Adrenal gland (tissue), 12 donors: ENCODE results near the gene CNTN4. TPM values are rescaled to one million over a fixed set of nuclear protein-coding genes. Genes with fewer than 3 reads are reported as not detected.

Experiments used
- DNase-seq, 7 donors: peaks; one replicate each; pipeline ENCODE4 v3.0.0-alpha.2; 2019 to 2020
- H3K27ac ChIP-seq, 5 donors: fragments of 200-600 bp; sonication (generic) in 4 of 5; 1 replicate in 3 of 5; 2 replicates in 2 of 5; pipeline versions ENCODE4 v1.5.1 to v1.8.0; 2016 to 2020; ENCODE audit warnings: mild to moderate bottlenecking in 1 of 5
- H3K27me3 ChIP-seq: fragments of 200-600 bp; 2 replicates; pipeline ENCODE4 v1.8.0; 2021
- H3K36me3 ChIP-seq, 2 donors: fragments of 200-600 bp; replicated peaks in 1 of 2; 1 replicate in 1 of 2; 2 replicates in 1 of 2; pipeline versions ENCODE4 v1.5.1 to v1.8.0; 2018 to 2022
- H3K4me1 ChIP-seq, 2 donors: fragments of 200-600 bp; replicated peaks in 1 of 2; 1 replicate in 1 of 2; 2 replicates in 1 of 2; pipeline versions ENCODE4 v1.5.1 to v1.8.0; 2018 to 2021
- H3K4me3 ChIP-seq, 4 donors: fragments of 200-600 bp; sonication (generic) in 3 of 4; one replicate each; pipeline ENCODE4 v1.5.1; 2016 to 2018
- H3K9me3 ChIP-seq, 3 donors: fragments of 200-600 bp; sonication (generic) in 1 of 3; replicated peaks in 1 of 3; 1 replicate in 2 of 3; 2 replicates in 1 of 3; pipeline versions ENCODE4 v1.5.1 to v1.8.0; 2016 to 2021
- CTCF ChIP-seq, 6 experiments: fragments of 450-650 bp in 4 of 6; fragments of 200-600 bp in 2 of 6; sonication (generic) in 1 of 6; IDR thresholded peaks; 1 replicate in 5 of 6; 2 replicates in 1 of 6; pipeline versions ENCODE4 v1.5.1 to v1.8.0; 2016 to 2021; ENCODE audit warnings: antibody characterized with exemption in 6 of 6, mild to moderate bottlenecking in 2 of 6, moderate library complexity in 1 of 6
- POLR2A ChIP-seq, 2 donors: fragments of 450-650 bp; IDR thresholded peaks; one replicate each; pipeline ENCODE4 v1.6.1; 2017; ENCODE audit warnings: antibody characterized with exemption in 2 of 2, mild to moderate bottlenecking in 2 of 2, moderate library complexity in 1 of 2
- WGBS, 4 donors: extraction: QIAGEN DNeasy Blood & Tissue Kit in 2 of 4; methylation state at CpG; one replicate each; pipeline versions ENCODE4 v1.1.5 to v1.1.7; 2013 to 2017; 5-methylcytosine and 5-hydroxymethylcytosine counted together
- intact Hi-C, 2 donors: fragments of 100-400 bp; cut with DNase I; formaldehyde crosslinking; loops; one replicate each; pipeline versions ENCODE4 v1.14.1 to v1.15.0; 2022 to 2023
- polyA plus RNA-seq, 3 donors: library from polyadenylated mRNA; stranded (reverse); fragments of 200-250 nt in 2 of 3; fragments of 350-450 nt in 1 of 3; fragmentation: Illumina TruSeq in 1 of 3; extraction: RNeasy Lipid Tissue Mini Kit (QIAGEN cat#74804) in 1 of 3; gene quantifications; one replicate each; pipeline ENCODE4 v1.2.3, GENCODE V29; 2013 to 2014
- total RNA-seq, 9 donors: library from RNA; depleted of rRNA in 4 of 9; stranded (reverse); fragments of >200 nt in 4 of 9; fragments of 120-200 nt in 1 of 9; fragmentation: NEBNext Ultra II Directional in 1 of 9; extraction: Animal tissue kit (Norgen Biotek cat#: 25700) in 1 of 9; gene quantifications; one replicate each; pipeline versions ENCODE4 v1.1.0 to v1.2.4, GENCODE V29; 2013 to 2023
- donor health status: healthy with polysubstance abuse.
- donor health status: Bipolar disorder and iron deficiency.
- donor health status: DM: yes; HTN: yes; CAD: no.
- donor health status: DM: no; HTN: no; CAD: no.
- donor health status: DM: no; HTN: no; CAD: no.
- donor health status: DM: yes; HTN: yes; CAD: no.

CNTN4 gene
- total and polyA plus RNA-seq, 12 donors: 0.17 to 9.2 (median 1.6) TPM

GRCh38 chr3:3031326-3031725 lies 932.7 kb downstream of the CNTN4 start:
- no peak overlapping the region for H3K4me3 ChIP-seq
- H3K36me3 ChIP-seq: no peaks in the 10 kb centered on the region
- no peak for DNase-seq
- no peak for TF ChIP-seq CTCF (IDR thresholded peaks at IDR 0.05)
- TF ChIP-seq POLR2A (IDR thresholded peaks at IDR 0.05): no peak
- H3K27ac ChIP-seq: no peak overlapping the region
- H3K4me1 ChIP-seq: no peaks in the 10 kb centered on the region
- no peaks in the 10 kb centered on the region for H3K9me3 ChIP-seq
- intact Hi-C loops: no loop called here
- H3K27me3 ChIP-seq: no peaks in the 10 kb centered on the region
- WGBS, 4 donors: 66 to 78% (median 72%) methylated on average over 4 of the region's 4 CpGs

GRCh38 chr3:3037156-3037555 lies 938.5 kb downstream of the CNTN4 start:
- H3K27ac ChIP-seq: no peak overlapping the region
- no peaks in the 10 kb centered on the region for H3K36me3 ChIP-seq
- WGBS, 4 donors: 87 to 93% (median 89%) methylated on average over 13 of the region's 13 CpGs
- no peaks in the 10 kb centered on the region for H3K4me1 ChIP-seq
- intact Hi-C loops: no loop called here
- no peak for DNase-seq
- no peak overlapping the region for H3K4me3 ChIP-seq
- H3K9me3 ChIP-seq: no peaks in the 10 kb centered on the region
- H3K27me3 ChIP-seq: no peaks in the 10 kb centered on the region
- TF ChIP-seq POLR2A (IDR thresholded peaks at IDR 0.05) (no peak), CTCF (IDR thresholded peaks at IDR 0.05) (no peak)

GRCh38 chr3:3038201-3038991 lies 939.7 kb downstream of the CNTN4 start:
- peak in 2 of 7 donors; percentile 4 to 53 for DNase-seq
- 77 to 86% (median 80%) methylated on average over 25 of the region's 25 CpGs for whole genome bisulfite sequencing, 4 donors
- Histone ChIP-seq H3K36me3 (no peaks in the 10 kb centered on the region), H3K4me3 (no peak overlapping the region), H3K9me3 (no peaks in the 10 kb centered on the region), H3K4me1 (no peaks in the 10 kb centered on the region), H3K27me3 (no peaks in the 10 kb centered on the region), H3K27ac (no peak overlapping the region)
- intact Hi-C loops: no loop called here
- TF ChIP-seq CTCF (IDR thresholded peaks at IDR 0.05) (no peak), POLR2A (IDR thresholded peaks at IDR 0.05) (no peak)

- 32 to 50% (median 37%) methylated on average over 4 of the region's 4 CpGs for WGBS, 4 donors
- peak overlapping the region in 1 of 4 donors; percentile 46 for H3K4me3 ChIP-seq
These were observed 955.3 kb downstream of the CNTN4 start for GRCh38 chr3:3053974-3054373.

More at GRCh38 chr3:3053974-3054373, 955.3 kb downstream of the CNTN4 start:
- TF ChIP-seq POLR2A (IDR thresholded peaks at IDR 0.05) (no peak), CTCF (IDR thresholded peaks at IDR 0.05) (no peak)
- peak in 5 of 7 donors; percentile 19 to 46 (median 24) for DNase-seq
- intact Hi-C loops: no loop called here
- Histone ChIP-seq H3K4me1 (peaks cover 5% of the 10 kb centered on the region in 2 donors), H3K27me3 (no peaks in the 10 kb centered on the region), H3K36me3 (no peaks in the 10 kb centered on the region), H3K9me3 (no peaks in the 10 kb centered on the region), H3K27ac (peak overlapping the region in 1 of 5 donors; percentile 69)
